Suppressor macrophage (primary cell): ENCODE measurements around the gene DMBT1.
"Not testable (repeated sequence)": the region's sequence is repeated elsewhere in the genome, so short reads cannot be mapped to it uniquely, and the experiment has no call there.

Experiments used
- DNase-seq, 4 experiments: peaks; one replicate each; pipeline ENCODE4 v3.0.0-alpha.2; 2020 to 2022

The DMBT1 gene

DNA sequence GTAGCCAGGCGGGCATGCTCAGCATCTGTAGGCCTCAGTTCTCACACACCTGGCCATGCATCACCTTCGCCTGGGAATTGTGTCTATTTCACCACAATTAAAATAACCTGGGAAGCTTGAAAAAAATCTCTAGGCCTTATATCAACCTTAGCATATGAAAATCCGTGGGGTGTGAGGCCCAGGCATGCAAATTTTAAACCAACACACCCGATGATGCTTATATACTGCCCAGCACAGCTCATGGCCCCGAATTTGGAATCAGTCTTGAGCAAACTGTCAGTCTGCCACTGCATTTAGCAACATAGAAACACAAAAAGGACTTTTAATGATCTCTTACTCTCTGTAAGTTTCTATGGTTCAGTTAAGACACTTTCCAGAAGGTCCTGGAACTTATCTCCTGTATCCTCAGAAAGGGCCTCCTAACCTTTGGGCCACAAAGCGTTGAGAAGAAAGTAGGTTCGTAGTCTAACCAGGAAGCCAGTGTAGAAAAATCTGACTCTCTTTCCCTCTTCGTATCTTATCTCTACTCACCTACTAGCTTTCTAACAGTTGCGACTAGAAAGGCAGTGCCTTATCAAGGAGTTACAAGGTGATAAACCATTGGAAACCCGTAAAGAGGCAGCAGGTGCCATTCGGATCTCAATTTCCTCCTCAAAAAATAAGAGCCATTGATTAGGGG is 12.0 kb upstream of the DMBT1 start:
- DNase-seq, result no peak

DNA sequence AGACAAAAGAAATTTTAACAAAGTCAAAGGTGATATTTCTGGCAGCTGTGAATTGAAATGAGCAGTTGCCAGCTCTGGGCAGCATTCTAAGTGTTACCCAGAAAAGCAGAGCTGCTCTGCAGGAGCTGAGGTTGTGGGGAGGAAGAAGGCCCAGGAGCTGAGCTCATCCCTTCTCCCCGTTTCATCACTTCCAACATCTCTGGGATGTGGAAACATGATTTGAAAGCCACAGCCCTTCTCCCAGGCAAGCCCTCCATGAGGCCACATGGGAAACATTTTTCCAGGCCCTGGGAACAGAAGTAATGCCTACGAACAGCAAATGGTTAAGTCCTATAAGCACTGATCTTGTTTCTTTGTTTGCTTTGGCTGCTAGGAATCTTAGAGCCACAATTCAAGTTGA is 10.9 kb upstream of the DMBT1 start:
- DNase-seq, result no peak

DNA sequence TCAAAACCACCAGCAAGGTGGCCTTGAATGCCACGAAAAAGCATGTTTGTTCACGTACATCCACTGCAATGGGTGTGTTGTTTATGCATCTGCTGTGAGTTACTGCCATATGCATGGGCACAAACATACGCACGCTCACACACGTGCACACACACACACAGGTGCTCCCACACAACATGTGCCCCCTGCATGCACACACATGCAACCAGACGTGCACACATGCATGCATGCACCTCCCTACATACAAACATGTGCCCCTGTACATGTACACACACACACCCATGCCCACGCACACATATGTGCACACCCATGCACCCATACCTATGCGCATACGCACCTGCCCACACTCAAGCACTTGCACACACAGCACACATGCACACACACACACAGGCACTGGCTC is 10.1 kb upstream of the DMBT1 start:
- no peak for DNase-seq

DNA sequence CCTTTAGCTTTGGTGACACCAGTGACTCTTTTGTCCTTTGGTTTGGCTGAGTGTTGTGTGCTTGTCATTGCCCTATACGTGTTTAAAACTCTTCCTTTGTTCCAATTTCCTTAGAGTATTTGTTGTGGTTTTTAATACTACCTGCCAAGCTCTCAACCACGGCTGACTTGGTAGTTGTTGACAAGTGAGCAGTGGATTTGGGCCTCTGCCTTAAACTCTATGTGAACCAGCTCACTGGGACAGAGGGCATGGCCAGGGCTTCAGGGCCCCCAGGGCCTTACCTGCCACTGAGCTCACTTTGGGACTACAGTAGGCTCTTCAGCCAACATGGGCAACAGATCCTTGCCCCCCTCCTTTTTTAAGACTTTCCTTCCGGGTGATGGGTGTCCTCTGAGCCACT is 9.6 kb upstream of the DMBT1 start:
- DNase-seq, result no peak

DNA sequence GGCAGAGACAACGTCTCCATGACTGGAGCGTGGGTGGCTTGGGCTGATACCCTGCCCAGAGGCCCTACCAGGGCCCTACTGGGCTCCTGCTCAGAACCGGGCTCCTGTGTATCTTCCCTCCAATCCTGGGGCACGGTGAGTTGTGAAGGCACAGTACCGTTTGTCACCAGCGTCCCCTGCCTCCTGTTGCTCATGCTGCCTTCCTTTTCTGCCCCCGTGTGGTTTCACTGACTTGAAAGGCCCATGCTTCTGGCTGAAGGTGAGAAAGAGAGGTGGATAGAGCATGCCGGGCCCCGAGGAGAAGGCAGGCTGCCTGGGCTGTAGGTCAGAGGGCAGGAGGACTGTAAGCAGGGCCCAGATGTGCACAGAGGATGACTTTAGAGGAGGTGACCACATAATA is 9.1 kb upstream of the DMBT1 start:
- no peak for DNase-seq

DNA sequence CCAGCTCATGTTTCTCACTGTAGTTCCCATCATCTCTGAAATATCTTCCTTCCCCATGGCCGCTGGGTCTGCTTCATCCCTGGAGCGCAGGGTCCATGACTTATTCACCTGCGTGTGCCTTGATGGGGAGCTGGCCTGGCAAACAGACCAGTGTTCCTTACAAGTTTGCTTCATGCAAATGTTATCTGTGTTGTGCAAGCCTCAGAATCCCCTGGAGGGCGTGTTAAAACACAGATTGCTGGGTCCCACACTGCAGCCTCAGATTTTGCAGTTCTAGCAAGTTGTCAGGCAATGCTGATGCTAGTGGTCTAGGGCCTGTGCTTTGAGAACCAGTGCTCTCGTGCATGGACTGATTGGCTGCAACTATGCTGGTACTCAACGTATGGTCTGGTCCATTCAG is 7.2 kb upstream of the DMBT1 start:
- no peak for DNase-seq

DNA sequence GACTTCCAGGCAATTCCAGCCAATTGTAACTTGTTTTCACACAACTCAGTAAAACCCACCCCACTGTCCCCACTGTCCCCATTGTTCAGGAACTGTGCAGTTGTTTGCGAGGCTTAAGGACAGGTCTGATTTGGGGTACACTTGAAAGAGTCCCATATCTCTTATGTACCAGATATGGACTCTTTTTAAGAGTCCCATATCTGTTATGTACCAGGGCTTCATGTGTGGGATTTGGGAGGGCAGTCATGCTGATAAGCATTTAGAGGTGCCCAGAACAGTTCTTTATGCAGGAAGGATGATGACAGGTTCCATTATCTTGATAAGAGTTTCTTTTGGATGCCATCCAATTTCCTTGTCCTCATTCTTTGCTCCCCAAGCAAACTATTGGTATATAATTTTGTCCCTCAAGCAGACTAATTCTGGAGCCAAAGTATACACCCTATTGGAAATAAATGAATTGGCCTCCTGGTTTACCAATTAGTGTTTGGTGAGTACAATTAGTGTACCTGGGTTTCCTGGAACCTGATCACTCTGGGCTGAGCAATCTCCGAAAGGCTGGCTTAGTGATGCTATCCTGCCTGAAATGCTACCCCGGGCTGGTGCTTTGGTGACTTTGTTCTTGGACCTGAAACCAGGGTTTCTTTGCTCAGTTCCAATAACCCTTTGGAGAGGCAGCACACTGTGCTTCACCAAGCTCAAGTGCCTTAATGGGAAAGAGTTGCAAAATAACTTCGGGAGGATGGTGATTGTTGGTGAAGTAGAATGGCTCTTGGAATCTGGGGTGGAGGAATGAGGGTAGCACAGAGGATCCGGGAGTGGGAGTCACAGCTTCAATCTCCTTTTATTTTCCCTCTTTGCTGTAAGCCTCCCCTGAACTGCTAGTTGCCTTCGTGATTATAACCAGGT is 6.2 kb upstream of the DMBT1 start:
- no peak for DNase-seq

DNA sequence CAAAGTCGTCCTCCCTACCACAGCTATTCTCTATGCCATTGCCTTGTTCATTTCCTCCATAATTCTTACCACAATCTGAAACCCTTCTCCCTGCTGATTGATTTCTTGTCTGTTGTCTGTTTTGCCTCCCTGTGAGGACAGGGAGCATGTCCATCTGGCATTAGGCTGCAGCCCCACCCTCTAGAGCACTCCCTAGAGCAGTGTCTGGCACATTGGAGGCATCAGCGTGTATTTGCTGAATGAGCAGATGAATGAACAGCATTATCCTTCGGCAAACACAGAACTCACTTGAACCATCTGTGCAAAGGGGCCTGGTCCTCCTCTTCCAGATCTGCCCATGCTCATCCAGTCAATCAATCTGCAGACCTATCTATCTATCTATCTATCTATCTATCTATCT is 5.1 kb upstream of the DMBT1 start:
- no peak for DNase-seq

DNA sequence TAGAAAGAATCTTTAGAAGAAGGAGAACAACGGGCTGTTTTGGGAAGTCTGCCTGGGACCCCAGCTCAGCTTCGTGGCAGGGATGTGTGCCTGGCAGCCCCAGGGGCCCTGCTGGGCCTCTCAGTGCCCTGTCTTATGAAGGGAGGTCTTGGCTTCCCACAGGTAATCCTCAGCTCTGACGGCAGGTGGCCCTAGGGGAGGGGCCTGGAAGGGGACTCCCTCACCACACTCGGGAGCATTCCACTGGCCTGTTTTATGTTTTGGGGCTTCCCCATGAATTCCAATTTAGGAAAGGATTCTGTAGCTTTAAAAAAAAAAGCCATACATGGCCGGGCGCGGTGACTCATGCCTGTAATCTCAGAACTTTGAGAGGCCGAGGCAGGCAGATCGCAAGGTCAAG is 3.0 kb upstream of the DMBT1 start:
- DNase-seq, result no peak

DNA sequence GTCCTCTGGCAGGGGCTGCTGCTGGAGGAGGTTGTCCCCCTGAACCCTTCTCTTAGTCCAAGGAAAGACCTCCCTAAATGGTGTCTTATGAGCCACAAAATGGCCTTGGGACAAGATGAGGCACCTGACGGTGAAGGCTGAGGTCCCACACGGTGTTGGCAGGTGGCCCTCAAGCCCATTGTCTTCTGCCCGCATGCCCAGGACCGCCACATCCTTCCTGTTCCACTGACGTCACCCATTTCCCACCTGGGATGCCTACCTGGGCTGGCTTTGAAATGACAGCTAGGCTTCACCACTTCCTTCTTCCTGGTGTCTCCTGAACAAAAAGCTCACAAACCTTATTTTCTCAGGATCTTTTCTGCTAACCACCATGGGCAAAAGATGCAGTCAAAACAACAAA is 2.1 kb upstream of the DMBT1 start:
- no peak for DNase-seq

DNA sequence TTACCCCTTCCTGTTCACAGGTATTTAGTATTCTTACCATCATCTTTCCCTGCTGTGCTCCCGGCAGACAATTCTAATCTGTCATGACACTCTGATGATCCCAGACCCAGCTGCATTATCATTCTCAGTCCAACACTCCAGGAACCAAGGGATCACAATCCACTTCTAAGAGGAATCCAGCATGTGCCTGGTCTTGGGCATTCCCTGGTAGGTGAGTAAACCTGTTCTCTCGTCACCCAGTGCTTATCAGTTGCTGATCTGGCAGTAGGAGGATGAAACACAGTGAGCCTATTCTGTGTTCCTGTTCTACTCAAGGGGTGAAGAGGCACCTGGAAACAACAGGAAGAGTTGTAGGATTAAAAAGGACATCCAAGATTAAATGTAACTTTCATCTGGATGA is 1.3 kb upstream of the DMBT1 start:
- no peak for DNase-seq

DNA sequence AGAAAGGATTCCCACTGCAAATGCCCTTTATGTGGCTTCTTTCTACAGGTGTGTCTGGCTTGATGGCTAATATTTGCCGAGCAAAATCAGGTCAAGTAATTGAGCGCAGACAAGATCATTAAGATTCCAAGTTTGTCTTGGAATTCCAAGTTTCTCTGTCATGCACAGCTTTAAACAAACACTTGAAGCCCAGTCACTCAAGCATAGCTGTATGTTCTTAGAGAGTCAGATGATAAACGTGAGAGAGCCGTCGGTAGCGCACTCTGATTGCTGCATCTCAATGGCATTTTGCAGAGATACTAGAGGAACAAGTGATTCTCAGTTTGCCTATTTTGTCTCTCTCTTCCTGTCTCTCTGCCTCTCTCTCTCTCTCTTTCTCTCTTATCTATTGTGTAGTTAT is 658 bp downstream of the DMBT1 start:
- no peak for DNase-seq

DNA sequence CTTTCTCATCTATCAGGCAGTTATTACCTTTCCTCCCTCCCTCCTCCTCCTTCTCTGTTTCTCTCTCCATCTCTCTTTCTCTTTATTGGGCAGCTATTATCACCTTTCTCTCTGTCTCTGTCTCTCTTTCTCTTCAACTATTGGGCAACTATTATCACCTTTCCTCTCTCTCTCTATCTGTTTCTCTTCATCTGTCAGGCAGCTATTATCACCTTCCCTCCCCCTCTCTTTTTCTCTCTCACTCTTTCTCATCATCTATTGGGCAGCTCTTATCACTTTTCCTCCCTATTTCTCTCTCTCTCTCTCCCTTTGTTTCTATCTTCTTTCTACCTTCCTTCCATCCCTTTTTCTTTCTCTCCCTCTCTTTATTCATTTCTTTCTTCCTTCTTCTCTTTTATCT is 1.2 kb downstream of the DMBT1 start:
- no peak for DNase-seq

DNA sequence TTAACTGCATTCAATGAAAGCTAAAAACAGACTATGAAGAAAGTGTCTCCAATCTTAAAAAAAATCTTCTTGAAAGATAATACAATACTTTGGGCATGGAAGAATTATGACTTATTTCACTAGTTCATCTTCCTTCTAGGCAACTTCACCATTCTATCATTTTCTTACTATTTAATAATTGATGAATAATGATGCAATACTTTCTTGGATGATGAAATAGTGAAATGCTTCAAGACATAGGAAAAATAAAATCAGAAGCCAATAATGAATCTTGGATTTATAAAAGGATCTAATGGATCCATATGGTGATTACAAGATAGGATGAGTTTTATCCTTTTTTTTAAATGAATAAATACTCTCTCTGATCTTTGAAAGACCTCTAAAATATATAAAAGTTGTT is 4.4 kb downstream of the DMBT1 start:
- DNase-seq, result no peak

DNA sequence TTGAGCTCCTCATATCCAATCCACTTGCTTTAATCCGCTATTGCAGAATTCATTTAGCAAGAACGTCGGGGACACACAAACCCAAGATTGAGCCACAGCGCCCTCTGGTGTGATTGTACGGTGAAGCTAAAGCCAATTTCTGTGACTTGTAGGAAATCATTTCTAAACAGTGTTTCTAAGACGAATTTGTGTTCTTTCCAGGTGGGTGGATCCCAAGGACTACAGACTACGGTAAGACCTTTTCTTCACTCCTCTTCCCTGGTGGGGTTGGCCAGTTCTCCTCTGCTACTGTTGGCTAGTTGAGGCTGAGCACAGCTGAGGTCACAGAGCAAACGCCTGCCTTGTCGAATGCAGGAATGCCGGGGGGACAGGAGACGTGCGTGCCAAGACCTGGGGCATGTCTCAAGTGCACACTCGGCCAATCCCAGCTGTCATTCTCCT is 5.2 kb downstream of the DMBT1 start:
- DNase-seq, result peak; percentile 79 to 93 (median 86)

DNA sequence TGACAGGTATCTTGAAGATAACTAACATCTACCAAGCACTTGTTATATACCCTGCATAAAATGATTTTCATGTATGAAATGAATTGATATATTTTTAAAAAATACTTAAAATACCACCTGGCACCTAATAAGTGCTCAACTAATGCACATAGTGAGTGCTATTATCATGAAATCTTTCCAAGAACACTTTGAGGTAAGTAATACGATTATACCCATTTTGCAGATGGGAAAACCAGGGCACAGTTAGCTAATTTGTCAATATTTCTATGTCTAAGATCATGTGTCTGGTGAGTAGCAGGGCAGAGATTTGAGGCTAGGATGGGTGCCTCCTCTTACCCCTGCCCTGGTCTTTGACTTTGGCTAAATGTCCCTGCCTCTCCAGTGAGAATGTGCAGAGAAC is 6.1 kb downstream of the DMBT1 start:
- DNase-seq, result no peak

DNA sequence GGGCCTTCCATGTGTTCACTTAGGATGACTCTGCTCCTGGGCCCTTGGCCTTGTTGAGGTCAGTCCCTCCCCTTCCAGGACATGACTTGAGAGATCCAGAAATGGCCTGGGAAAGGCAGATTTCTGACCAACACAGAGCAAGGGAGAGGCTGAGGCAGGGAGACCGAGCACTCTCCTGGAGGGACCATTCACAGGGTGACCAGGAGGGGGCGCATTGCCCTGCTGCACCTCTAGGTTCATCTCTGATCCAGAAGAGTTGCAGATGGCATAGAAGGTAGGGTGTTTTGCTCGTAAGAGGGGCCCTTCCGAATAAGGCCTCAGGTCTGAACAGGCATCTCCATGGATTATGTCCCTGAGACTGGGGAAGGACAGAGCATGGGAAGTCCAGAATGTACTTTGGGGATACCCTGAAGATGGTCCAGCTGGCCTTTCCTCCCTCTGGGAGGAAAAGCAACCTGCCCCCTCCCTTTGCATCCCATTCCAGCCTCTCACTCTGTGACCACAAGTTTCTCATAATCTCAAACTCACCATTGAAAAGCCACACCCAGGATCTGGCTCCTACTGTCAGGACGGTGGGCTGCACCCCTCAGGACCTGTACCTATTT is 6.6 kb downstream of the DMBT1 start:
- peak; percentile 31 to 69 (median 46) for DNase-seq

DNA sequence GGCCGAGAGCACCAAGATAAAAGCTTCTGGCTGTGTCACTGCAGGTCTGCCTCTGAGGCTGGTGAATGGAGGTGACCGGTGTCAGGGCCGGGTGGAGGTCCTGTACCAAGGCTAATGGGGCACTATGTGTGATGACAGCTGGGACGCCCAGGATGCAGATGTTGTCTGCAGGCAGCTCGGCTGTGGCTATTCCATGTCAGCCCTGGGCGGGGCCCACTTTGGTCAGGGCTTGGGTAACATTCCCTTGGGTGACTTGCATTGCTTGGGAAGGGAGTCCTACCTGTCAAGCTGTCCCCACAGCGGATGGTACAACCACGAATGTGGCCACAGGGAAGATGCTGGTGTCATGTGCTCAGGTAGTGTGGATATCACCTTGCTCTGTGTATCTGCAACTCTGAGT is 8.0 kb downstream of the DMBT1 start:
- DNase-seq, result no peak

DNA sequence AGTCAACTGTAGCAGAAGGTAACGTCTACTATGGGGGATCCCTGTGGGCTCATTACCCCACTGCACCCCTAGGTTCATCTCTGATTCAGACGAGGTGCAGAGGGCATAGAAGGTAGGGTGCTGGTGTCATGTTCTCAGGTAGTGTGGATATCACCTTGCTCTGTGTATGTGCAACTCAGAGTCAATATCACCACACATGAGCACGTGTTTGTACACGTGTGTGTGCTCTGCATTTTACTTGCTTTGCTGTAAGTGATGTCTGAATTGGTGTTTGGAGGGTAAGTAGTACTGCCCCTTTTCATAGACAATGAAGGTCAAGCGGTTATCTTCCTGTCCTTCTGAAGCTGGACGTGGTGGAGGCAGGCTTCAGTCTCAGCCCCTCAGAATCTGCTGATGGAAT is 10.4 kb downstream of the DMBT1 start:
- DNase-seq, result no peak

DNA sequence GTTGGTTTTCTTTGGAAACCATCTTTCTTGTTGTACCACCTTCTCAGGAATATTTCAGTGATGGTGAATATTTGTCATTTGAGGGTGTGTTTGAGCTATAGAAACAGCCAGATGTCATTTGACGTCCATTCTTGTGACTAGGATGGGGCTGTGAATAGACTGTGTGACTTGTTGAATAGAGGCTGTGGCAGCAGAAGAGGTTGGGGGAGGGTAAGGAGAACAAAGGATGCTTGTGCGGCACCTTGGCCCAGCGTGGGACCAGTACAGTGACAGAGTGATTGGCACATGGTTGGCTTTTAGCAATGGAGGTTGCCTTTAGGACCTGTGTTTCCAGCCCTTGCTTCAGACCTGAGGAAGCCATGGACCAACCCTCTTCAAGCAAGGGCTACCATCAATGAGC is 11.3 kb downstream of the DMBT1 start:
- DNase-seq, result no peak

DNA sequence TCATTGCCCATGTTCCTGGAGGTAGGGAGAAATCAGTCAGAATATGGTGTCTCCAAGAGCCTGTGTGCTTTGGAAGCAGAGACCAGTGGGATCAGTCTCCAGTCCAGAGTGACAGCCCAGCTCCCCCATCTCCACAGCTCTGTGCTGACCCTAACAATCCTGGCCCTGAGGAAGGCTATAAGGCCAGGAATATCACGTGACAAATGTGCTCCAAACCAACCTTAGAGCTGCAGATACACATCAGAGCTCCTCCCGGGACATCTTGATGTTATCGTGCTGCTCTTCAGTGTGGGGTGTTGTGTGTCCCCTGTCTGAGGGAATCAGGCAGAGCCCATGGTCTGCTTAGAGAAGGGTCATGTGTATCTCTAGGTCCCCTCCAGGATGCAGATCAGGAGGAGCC is 15.2 kb downstream of the DMBT1 start:
- no peak for DNase-seq

DNA sequence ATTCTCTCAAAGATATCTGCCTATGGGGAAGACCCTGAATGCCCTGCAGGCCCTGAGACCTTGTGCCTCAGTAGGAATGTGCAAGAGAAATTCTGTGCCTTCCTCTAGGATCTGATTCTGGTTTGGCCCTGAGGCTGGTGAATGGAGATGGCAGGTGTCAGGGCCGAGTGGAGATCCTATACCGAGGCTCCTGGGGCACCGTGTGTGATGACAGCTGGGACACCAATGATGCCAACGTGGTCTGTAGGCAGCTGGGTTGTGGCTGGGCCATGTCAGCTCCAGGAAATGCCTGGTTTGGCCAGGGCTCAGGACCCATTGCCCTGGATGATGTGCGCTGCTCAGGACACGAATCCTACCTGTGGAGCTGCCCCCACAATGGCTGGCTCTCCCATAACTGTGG is 15.7 kb downstream of the DMBT1 start:
- DNase-seq, result no peak

DNA sequence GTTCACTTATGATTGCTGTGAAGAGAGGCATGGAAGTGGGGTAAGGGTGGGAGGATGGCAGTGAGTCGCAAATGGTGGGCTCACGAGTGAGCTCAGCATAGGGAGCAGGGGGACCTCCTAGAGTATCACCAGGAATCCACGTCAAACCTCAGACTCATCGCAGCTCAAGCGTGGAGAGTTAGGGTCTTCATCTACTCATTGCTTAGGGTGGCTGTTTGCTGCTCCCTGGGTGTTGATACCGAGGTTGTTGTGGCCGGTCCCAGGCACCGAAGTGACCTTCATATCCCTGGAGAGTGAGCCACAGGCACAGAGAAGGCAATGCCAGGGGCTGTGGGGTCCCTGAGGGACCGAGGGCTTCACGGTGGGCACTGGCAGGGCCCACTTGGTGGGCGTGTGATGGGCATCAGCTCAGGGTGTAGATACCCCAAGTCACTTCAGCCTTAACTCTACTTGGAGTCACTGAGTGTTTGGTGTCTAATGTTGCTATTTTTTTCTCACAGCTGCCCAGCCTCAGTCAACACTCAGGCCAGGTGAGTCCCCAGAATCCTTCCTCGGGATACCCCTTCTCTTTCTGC is 16.8 kb downstream of the DMBT1 start:
- no peak for DNase-seq

DNA sequence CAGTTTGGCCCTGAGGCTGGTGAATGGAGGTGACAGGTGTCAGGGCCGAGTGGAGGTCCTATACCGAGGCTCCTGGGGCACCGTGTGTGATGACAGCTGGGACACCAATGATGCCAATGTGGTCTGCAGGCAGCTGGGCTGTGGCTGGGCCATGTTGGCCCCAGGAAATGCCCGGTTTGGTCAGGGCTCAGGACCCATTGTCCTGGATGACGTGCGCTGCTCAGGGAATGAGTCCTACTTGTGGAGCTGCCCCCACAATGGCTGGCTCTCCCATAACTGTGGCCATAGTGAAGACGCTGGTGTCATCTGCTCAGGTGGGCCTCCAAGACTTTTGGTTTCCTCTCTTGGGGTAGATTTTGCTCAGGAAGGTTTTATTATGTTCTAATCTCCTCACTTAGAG is 25.5 kb downstream of the DMBT1 start:
- not testable (repeated sequence) for DNase-seq
